K562 (cell line): ENCODE data around the gene COQ5. TPM values are rescaled to one million over a fixed set of nuclear protein-coding genes. Genes with fewer than 3 reads are reported as not detected.
A peak's percentile ranks its signal among the peaks of the same experiment; 100 is the strongest.

Experiments
- ARID1B ChIP-seq: fragments of 450-650 bp; IDR thresholded peaks from 2 replicates; pipeline ENCODE4 v1.6.1; 2016; ENCODE audit warnings: antibody characterized with exemption, mild to moderate bottlenecking, inconsistent platforms
- CBX3 ChIP-seq, 2 experiments: IDR thresholded peaks; 1 replicate in 1 of 2; 2 replicates in 1 of 2; pipeline ENCODE4 v1.6.1; 2012; ENCODE audit warnings: inconsistent platforms in 2 of 2, low read length in 2 of 2, borderline replicate concordance in 1 of 2, control low read depth in 1 of 2
- CCNT2 ChIP-seq: IDR thresholded peaks from 2 replicates; pipeline ENCODE4 v1.6.1; 2011; ENCODE audit warnings: borderline replicate concordance, low read depth, mild to moderate bottlenecking, moderate library complexity, mixed read lengths, low read length; ENCODE audit not compliant: insufficient read length; ENCODE audit errors: extremely low read depth
- FOXM1 ChIP-seq, 2 experiments: fragments of 450-650 bp in 1 of 2; sonication (generic) in 1 of 2; formaldehyde crosslinking in 1 of 2; IDR thresholded peaks; 2 replicates each; pipeline versions ENCODE4 v1.6.1 to v1.9.0; 2017 to 2022; ENCODE audit warnings: low read depth in 2 of 2, mild to moderate bottlenecking in 2 of 2, missing genetic modification reagents in 1 of 2, moderate library complexity in 1 of 2
- HNRNPUL1 ChIP-seq: fragments of 200-400 bp; formaldehyde crosslinking; IDR thresholded peaks from 2 replicates; pipeline ENCODE4 v1.6.1; 2017; ENCODE audit warnings: low read length
- MCM5 ChIP-seq: fragments of 450-650 bp; IDR thresholded peaks from 2 replicates; pipeline ENCODE4 v1.6.1; 2016; ENCODE audit warnings: low read depth
- MED1 ChIP-seq: sonication (generic); formaldehyde crosslinking; IDR thresholded peaks from 2 replicates; pipeline ENCODE4 v1.8.1; 2023; ENCODE audit warnings: missing genetic modification reagents, borderline replicate concordance
- MYBL2 ChIP-seq, 2 experiments: fragments of 450-650 bp in 1 of 2; sonication (generic) in 1 of 2; formaldehyde crosslinking in 1 of 2; IDR thresholded peaks; 2 replicates each; pipeline versions ENCODE4 v1.6.1 to v1.8.1; 2017 to 2022; ENCODE audit warnings: borderline replicate concordance in 1 of 2, inconsistent platforms in 1 of 2, low read depth in 1 of 2, mild to moderate bottlenecking in 1 of 2, missing genetic modification reagents in 1 of 2, moderate library complexity in 1 of 2
- NFRKB ChIP-seq: fragments of 450-650 bp; IDR thresholded peaks from 2 replicates; pipeline ENCODE4 v1.6.1; 2016; ENCODE audit warnings: low read depth
- NFYB ChIP-seq: IDR thresholded peaks from 2 replicates; pipeline ENCODE4 v1.6.1; 2011; ENCODE audit warnings: mild to moderate bottlenecking, moderate library complexity; ENCODE audit not compliant: insufficient read length; ENCODE audit errors: extremely low read depth
- XRCC5 ChIP-seq: fragments of 200-400 bp; formaldehyde crosslinking; IDR thresholded peaks from 2 replicates; pipeline ENCODE4 v1.6.1; 2017; ENCODE audit warnings: low read depth, mild to moderate bottlenecking, low read length
- ZFX ChIP-seq: sonication (generic); formaldehyde crosslinking; IDR thresholded peaks from 2 replicates; pipeline ENCODE4 v1.8.0; 2022; ENCODE audit warnings: mild to moderate bottlenecking, missing genetic modification reagents, moderate library complexity
- ZKSCAN8 ChIP-seq: fragments of 200-800 bp; sonication (Bioruptor generic); IDR thresholded peaks from 2 replicates; pipeline ENCODE4 v1.6.1; 2016; ENCODE audit warnings: missing genetic modification characterization, missing compliant biosample characterization
- ZNF124 ChIP-seq: sonication (generic); formaldehyde crosslinking; IDR thresholded peaks from 2 replicates; pipeline ENCODE4 v1.8.1; 2022; ENCODE audit warnings: missing genetic modification reagents
- ZNF561 ChIP-seq: fragments of 450-650 bp; formaldehyde crosslinking; conservative IDR thresholded peaks from 2 replicates; pipeline ENCODE4 v1.4.0; 2020; ENCODE audit warnings: mild to moderate bottlenecking, moderate library complexity
- ZNF584 ChIP-seq: fragments of 200-800 bp; sonication (Bioruptor generic); IDR thresholded peaks from 2 replicates; pipeline ENCODE4 v1.6.1; 2016; ENCODE audit warnings: low read depth, mild to moderate bottlenecking, missing genetic modification characterization, missing compliant biosample characterization
- ZNF699 ChIP-seq: fragments of 250-450 bp; sonication (Bioruptor Pico); IDR thresholded peaks from 2 replicates; pipeline ENCODE4 v1.8.0; 2021; ENCODE audit warnings: mild to moderate bottlenecking, moderate library complexity; ENCODE audit not compliant: insufficient replicate concordance
- polyA plus RNA-seq, 8 experiments: library from polyadenylated mRNA; depleted of rRNA in 4 of 8; stranded (reverse) in 5 of 8; unstranded in 3 of 8; fragments of >200 nt; fragmentation: Nextera tagmentation in 2 of 8; fragmentation: Illumina TruSeq in 1 of 8; extraction: Ambion mirVana in 2 of 8; extraction: Trizol in 1 of 8; gene quantifications; 2 replicates each; pipeline versions ENCODE4 v1.2.1 to v1.2.3, GENCODE V29; 2011 to 2014; ENCODE audit warnings: inconsistent platforms in 1 of 8, missing spikeins in 1 of 8
- total RNA-seq, 7 experiments: library from RNA; depleted of rRNA in 6 of 7; stranded (reverse); fragments of >200 nt in 6 of 7; fragmentation: Illumina TruSeq in 2 of 7; extraction: Trizol in 2 of 7; gene quantifications; 2 replicates each; pipeline versions ENCODE4 v1.2.1 to v1.2.3, GENCODE V29; 2011 to 2021; ENCODE audit warnings: low replicate concordance in 1 of 7
- TF ChIP-seq, protein P1 (sequence below): fragments of 450-650 bp; conservative IDR thresholded peaks from 2 replicates; pipeline ENCODE4 v1.6.1; 2016; ENCODE audit warnings: missing genetic modification characterization, low read depth, mild to moderate bottlenecking, control low read depth, missing compliant biosample characterization
- TF ChIP-seq, protein P2 (sequence below): fragments of 250-450 bp; sonication (Bioruptor Pico); IDR thresholded peaks from 2 replicates; pipeline ENCODE4 v1.5.0; 2020; ENCODE audit warnings: mild to moderate bottlenecking, borderline replicate concordance
- TF ChIP-seq, protein P3 (sequence below): fragments of 250-450 bp; sonication (Bioruptor Pico); IDR thresholded peaks from 2 replicates; pipeline ENCODE4 v1.4.0; 2020; ENCODE audit warnings: mild to moderate bottlenecking, moderate library complexity, borderline replicate concordance

The COQ5 gene
- total and polyA plus RNA-seq, 9 of the 15 experiments (the other 6 are each of a cell fraction or from before 2014, with no cell fraction given): 19.2 to 59.7 (median 30.4) TPM

DNA sequence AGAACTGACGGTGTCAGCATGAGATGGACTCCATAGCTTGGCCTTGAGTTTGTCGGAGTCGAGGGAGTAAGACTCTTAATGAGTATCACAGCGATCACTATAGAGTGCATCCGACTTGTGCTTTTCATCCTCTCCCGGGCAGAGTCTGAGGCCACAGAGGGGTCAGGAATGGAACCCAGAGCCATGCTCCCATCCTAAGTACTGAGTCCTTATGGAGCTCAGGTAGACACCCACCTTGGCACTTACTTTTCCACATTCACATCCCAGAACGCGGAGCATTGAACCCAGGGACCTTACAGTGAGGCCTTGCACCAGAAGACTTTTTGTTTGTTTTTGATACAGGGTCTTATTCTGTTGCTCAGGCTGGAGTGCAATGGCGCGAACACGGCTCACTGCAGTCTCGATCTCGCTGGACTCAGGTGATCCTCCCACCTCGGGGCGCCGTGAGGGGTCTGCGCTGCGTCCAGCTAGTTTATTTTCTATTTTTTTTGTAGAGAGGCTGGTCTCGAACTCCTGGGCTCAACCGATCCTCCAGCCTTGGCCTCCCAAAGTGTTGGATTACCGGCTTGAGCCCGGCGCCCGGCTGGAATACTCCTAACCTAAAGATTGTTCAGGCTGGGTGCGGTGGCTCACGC is 58.7 kb downstream of the COQ5 start (continued):
- TF ChIP-seq MCM5: no peak
- 0 out of 2 replicates have a peak, but pooled peaks have one; percentile 47 for TF ChIP-seq NFRKB
- no peak for TF ChIP-seq ZNF699 (CRISPR knock-in tag)
- TF ChIP-seq, protein P1, sequence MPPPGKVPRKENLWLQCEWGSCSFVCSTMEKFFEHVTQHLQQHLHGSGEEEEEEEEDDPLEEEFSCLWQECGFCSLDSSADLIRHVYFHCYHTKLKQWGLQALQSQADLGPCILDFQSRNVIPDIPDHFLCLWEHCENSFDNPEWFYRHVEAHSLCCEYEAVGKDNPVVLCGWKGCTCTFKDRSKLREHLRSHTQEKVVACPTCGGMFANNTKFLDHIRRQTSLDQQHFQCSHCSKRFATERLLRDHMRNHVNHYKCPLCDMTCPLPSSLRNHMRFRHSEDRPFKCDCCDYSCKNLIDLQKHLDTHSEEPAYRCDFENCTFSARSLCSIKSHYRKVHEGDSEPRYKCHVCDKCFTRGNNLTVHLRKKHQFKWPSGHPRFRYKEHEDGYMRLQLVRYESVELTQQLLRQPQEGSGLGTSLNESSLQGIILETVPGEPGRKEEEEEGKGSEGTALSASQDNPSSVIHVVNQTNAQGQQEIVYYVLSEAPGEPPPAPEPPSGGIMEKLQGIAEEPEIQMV (tag): no peak
- no peak for TF ChIP-seq CCNT2
- 0 out of 2 replicates have a peak, but pooled peaks have one; percentile 1 for TF ChIP-seq FOXM1 (IDR thresholded peaks at IDR 0.05; ENCODE audit: low read depth)
- no peak for TF ChIP-seq FOXM1 (CRISPR knock-in tag; IDR thresholded peaks at IDR 0.05; ENCODE audit: low read depth)
- TF ChIP-seq ZNF561: no peak
- TF ChIP-seq, protein P2, sequence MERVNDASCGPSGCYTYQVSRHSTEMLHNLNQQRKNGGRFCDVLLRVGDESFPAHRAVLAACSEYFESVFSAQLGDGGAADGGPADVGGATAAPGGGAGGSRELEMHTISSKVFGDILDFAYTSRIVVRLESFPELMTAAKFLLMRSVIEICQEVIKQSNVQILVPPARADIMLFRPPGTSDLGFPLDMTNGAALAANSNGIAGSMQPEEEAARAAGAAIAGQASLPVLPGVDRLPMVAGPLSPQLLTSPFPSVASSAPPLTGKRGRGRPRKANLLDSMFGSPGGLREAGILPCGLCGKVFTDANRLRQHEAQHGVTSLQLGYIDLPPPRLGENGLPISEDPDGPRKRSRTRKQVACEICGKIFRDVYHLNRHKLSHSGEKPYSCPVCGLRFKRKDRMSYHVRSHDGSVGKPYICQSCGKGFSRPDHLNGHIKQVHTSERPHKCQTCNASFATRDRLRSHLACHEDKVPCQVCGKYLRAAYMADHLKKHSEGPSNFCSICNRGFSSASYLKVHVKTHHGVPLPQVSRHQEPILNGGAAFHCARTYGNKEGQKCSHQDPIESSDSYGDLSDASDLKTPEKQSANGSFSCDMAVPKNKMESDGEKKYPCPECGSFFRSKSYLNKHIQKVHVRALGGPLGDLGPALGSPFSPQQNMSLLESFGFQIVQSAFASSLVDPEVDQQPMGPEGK (CRISPR knock-in tag): no peak
- TF ChIP-seq XRCC5: 0 out of 2 replicates have a peak, but pooled peaks have one; percentile 2
- no peak for TF ChIP-seq ZKSCAN8 (CRISPR knock-in tag)
- TF ChIP-seq MED1 (CRISPR knock-in tag): no peak
- TF ChIP-seq CBX3 (IDR thresholded peaks at IDR 0.05; ENCODE audit: borderline replicate concordance in 1 of 2, low read length in 2 of 2): no peak
- peak; percentile 67 for TF ChIP-seq ZFX
- TF ChIP-seq ZNF124 (CRISPR knock-in tag): no peak
- no peak for TF ChIP-seq HNRNPUL1
- TF ChIP-seq MYBL2 (IDR thresholded peaks at IDR 0.05; ENCODE audit: low read depth): no peak
- TF ChIP-seq MYBL2 (CRISPR knock-in tag; IDR thresholded peaks at IDR 0.05; ENCODE audit: borderline replicate concordance): no peak
- TF ChIP-seq ARID1B: no peak; the same call in 1 of the 2 replicates
- TF ChIP-seq ZNF584: 0 out of 2 replicates have a peak, but pooled peaks have one; percentile 25
- no peak for TF ChIP-seq NFYB
- TF ChIP-seq, protein P3, sequence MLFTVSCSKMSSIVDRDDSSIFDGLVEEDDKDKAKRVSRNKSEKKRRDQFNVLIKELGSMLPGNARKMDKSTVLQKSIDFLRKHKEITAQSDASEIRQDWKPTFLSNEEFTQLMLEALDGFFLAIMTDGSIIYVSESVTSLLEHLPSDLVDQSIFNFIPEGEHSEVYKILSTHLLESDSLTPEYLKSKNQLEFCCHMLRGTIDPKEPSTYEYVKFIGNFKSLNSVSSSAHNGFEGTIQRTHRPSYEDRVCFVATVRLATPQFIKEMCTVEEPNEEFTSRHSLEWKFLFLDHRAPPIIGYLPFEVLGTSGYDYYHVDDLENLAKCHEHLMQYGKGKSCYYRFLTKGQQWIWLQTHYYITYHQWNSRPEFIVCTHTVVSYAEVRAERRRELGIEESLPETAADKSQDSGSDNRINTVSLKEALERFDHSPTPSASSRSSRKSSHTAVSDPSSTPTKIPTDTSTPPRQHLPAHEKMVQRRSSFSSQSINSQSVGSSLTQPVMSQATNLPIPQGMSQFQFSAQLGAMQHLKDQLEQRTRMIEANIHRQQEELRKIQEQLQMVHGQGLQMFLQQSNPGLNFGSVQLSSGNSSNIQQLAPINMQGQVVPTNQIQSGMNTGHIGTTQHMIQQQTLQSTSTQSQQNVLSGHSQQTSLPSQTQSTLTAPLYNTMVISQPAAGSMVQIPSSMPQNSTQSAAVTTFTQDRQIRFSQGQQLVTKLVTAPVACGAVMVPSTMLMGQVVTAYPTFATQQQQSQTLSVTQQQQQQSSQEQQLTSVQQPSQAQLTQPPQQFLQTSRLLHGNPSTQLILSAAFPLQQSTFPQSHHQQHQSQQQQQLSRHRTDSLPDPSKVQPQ (CRISPR knock-in tag): no peak
